Placental epithelial cell (primary cell): Measurements from ENCODE around the gene HNRNPA1L2. TPM values are rescaled to one million over a fixed set of nuclear protein-coding genes. Genes with fewer than 3 reads are reported as not detected.

Source experiments
- total RNA-seq: library from RNA; depleted of rRNA; stranded (reverse); fragments of >200 nt; gene quantifications from 2 replicates; pipeline ENCODE4 v1.2.3, GENCODE V29; 2012

The HNRNPA1L2 gene
- total RNA-seq, result 1.8 and 2.7 TPM in 2 replicates

DNA sequence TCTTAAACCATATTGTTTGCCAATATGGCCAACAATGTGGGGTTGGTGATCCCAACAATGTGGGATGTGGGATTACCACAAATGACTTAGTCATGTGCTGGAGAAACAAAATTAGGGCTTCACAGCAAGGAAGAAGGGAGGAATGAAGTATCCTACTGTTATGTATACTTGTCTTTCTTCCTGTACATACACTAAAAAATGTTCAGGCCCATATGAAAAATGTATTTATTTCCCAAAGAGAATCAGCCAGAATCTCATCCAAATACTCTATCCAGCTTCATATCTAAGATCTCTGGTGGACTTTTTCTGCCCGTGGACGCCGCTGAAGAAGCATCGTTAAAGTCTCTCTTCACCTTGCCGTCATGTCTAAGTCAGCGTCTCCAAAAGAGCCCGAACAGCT lies at the start of gene HNRNPA1L2:
TSS of gene HNRNPA1L2 (plus strand) at position 301 of the 400 bp plus-strand sequence. CDS start at position 363, 62 bp downstream.

DNA sequence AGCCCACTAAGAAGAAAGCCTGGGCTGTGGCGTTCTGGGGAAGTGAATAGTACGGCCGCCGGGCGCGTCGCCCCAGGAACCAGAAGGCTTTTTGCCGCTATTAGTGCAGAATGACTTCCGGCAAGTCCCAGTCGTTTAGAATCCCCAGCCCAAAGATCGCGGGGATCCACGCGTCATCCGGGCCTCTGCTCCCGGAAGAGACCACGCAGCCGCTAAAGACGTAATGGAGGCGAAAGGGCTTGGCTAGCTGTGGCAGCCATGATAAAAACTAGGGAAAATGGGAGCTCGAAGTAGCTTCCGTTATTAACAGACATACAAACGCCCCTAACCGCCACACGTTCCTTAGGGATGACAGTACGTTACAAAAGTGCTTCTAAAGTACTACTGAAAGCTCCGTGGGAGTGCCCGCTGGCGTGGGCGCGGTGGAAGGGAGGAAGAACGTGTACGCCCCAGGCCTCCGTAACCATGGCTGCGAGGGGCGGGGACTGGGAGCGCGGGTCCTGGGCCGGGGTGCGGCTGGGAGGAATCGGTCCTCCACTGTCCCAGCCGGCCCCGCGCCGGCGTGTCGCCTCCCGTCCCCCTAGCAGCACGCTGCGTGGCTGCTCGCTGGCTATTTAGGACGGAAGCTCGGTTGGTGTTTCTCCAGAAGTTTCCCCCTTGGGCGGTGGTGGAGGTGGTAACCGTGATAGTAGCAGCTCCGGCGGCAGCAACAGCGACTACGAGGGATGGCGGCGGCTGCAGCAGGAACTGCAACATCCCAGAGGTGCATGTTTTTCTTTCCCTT lies 10.2 kb downstream of the HNRNPA1L2 start, which contains the start of gene SUGT1:
TSS of gene SUGT1 (plus strand) at position 641 of the 784 bp plus-strand sequence. CDS start at position 726, 85 bp downstream.

Other genes with a start within 250 kb of the HNRNPA1L2 start
- gene THSD1, start 236.3 kb upstream of the HNRNPA1L2 start, total RNA-seq, result 0.87 and 1.2 TPM in 2 replicates
- 30.6 and 30.9 TPM in 2 replicates for gene VPS36, start 191.8 kb upstream of the HNRNPA1L2 start, total RNA-seq
- gene CKAP2, start 187.0 kb upstream of the HNRNPA1L2 start, total RNA-seq, result 14.1 and 21.3 TPM in 2 replicates
- 25.5 and 44.0 TPM in 2 replicates for gene SUGT1, start 10.4 kb downstream of the HNRNPA1L2 start, total RNA-seq
- not detected in 2 replicates for gene CNMD, start 97.4 kb downstream of the HNRNPA1L2 start, total RNA-seq
- gene PCDH8, start 206.2 kb downstream of the HNRNPA1L2 start, total RNA-seq, result 0.39 TPM in 1 of 2 replicates, not detected in the other